Right lobe of liver (tissue), 4 donors: ENCODE results near the gene SDR9C7.
"Not testable (repeated sequence)": the region's sequence is repeated elsewhere in the genome, so short reads cannot be mapped to it uniquely, and the experiment has no call there.

Source experiments
- POLR2A ChIP-seq: fragments of 450-650 bp; IDR thresholded peaks from one replicate; pipeline ENCODE4 v1.6.1; 2017; ENCODE audit warnings: antibody characterized with exemption, mild to moderate bottlenecking
- TF ChIP-seq, protein P1 (sequence below), 4 donors: fragments of 200-600 bp in 3 of 4; fragments of 450-650 bp in 1 of 4; IDR thresholded peaks; one replicate each; pipeline versions ENCODE4 v1.5.1 to v1.8.0; 2016 to 2022; ENCODE audit warnings: antibody characterized with exemption in 4 of 4, mild to moderate bottlenecking in 2 of 4
- donor health status: DM: no; HTN: no; CAD: no.
- donor health status: DM: no; HTN: no; CAD: no.
- donor health status: DM: no; HTN: yes; CAD: no.

DNA sequence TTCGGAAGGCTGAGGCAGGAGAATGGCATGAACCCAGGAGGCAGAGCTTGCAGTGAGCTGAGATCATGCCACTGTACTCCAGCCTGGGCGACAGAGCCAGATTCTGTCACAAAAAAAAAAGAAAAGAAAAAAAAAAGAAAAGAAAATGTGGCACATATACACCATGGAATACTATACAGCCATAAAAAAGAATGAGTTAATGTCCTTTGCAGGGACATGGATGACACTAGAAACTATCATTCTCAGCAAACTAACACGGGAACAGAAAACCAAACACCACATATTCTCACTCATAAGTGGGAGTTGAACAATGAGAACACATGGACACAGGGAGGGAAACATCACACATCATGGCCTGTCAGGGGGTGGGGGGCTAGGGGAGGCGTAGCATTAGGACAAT is 43.2 kb upstream of the SDR9C7 start:
- TF ChIP-seq, protein P1, sequence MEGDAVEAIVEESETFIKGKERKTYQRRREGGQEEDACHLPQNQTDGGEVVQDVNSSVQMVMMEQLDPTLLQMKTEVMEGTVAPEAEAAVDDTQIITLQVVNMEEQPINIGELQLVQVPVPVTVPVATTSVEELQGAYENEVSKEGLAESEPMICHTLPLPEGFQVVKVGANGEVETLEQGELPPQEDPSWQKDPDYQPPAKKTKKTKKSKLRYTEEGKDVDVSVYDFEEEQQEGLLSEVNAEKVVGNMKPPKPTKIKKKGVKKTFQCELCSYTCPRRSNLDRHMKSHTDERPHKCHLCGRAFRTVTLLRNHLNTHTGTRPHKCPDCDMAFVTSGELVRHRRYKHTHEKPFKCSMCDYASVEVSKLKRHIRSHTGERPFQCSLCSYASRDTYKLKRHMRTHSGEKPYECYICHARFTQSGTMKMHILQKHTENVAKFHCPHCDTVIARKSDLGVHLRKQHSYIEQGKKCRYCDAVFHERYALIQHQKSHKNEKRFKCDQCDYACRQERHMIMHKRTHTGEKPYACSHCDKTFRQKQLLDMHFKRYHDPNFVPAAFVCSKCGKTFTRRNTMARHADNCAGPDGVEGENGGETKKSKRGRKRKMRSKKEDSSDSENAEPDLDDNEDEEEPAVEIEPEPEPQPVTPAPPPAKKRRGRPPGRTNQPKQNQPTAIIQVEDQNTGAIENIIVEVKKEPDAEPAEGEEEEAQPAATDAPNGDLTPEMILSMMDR (IDR thresholded peaks at IDR 0.05): not testable (repeated sequence)
- not testable (repeated sequence) for TF ChIP-seq POLR2A
